Effector memory CD4-positive, alpha-beta T cell (primary cell): Measurements from ENCODE around the gene CLMN.

Experiments
- DNase-seq, 3 donors: peaks; one replicate each; pipeline ENCODE4 v3.0.0-alpha.2; 2020
- H3K27ac ChIP-seq: 2 replicates; pipeline ENCODE4 v1.7.0; 2013; ENCODE audit warnings: mild to moderate bottlenecking, low read length, moderate library complexity; ENCODE audit not compliant: insufficient read depth, poor library complexity, severe bottlenecking
- H3K27me3 ChIP-seq: replicated peaks from 2 replicates; pipeline ENCODE4 v1.7.0; 2013; ENCODE audit warnings: mild to moderate bottlenecking, low read length; ENCODE audit not compliant: insufficient read depth, control insufficient read depth, poor library complexity, severe bottlenecking
- H3K36me3 ChIP-seq: 2 replicates; pipeline ENCODE4 v1.7.0; 2013; ENCODE audit warnings: mild to moderate bottlenecking, low read length, moderate library complexity; ENCODE audit not compliant: control insufficient read depth, insufficient read depth
- H3K4me1 ChIP-seq: 2 replicates; pipeline ENCODE4 v1.7.0; 2013; ENCODE audit warnings: low read length, mild to moderate bottlenecking; ENCODE audit not compliant: control insufficient read depth, insufficient read depth, poor library complexity, severe bottlenecking
- H3K4me3 ChIP-seq: 2 replicates; pipeline ENCODE4 v1.7.0; 2013; ENCODE audit warnings: low read length, low read depth, mild to moderate bottlenecking; ENCODE audit not compliant: insufficient read depth, poor library complexity, severe bottlenecking
- H3K9me3 ChIP-seq: 2 replicates; pipeline ENCODE4 v1.7.0; 2013; ENCODE audit warnings: mild to moderate bottlenecking, low read length, moderate library complexity; ENCODE audit not compliant: control insufficient read depth

CLMN gene

DNA sequence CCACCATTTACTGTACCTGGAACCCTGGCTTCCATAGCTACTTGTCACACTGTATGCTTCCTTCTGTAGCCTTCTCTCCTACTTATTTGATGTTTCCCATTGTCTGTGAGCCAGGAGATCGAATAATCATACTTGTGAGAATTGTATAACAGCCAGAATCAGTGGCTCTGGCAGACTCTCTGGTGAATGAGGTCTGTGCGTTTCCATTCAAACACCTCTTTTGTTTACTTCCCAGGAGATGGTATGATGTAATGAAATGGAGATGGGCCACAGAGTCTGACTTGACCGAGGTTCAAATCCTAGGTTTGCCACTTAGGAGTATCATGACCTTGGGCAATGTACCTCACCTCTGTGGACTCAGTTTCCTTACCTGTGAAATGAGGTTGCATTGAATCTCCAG is 35.7 kb upstream of the CLMN start:
- Histone ChIP-seq H3K36me3 (no peaks in the 10 kb centered on the region), H3K4me1 (no peaks in the 10 kb centered on the region), H3K27ac (no peak overlapping the region), H3K27me3 (peaks cover 2% of the 10 kb centered on the region), H3K4me3 (no peak overlapping the region), H3K9me3 (no peaks in the 10 kb centered on the region)
- DNase-seq: no peak

DNA sequence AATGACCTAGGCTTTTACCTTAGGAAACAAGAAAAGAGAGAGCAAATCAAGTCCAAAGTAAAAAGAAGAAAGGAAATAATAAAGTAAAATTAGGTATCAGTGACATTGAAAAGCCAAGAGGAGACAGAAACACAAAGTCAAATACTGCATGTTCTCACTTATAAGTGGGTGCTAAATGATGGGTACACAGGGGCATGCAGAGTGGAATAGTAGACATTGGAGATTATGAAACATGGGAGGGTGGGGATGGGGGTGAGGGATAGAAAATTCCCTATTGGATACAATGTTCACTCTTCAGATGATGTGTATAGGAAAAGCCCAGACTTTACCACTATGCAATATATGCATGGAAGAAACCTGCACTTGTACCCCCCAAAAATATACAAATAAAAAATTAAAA is 35.1 kb upstream of the CLMN start:
- no peaks in the 10 kb centered on the region for H3K9me3 ChIP-seq
- H3K36me3 ChIP-seq: no peaks in the 10 kb centered on the region
- H3K27ac ChIP-seq: no peak overlapping the region
- DNase-seq: no peak
- no peaks in the 10 kb centered on the region for H3K4me1 ChIP-seq
- H3K27me3 ChIP-seq: no peaks in the 10 kb centered on the region
- no peak overlapping the region for H3K4me3 ChIP-seq

DNA sequence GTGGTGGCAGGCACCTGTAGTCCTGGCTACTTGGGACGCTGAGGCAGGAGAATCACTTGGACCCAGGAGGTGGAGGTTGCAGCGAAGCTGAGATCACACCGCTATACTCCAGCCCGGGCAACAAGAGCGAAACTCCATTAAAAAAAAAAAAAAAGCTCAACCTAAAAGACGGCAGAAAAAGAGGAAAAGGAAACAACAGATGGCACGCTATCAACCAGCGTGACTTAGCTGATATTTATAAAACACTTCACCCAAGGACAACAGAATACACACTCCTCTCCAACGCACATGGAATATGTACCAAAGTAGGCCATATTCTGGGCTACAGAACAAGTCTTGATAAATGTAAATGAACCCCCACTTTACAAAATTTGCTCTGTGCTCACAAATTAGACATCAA is 34.0 kb upstream of the CLMN start:
- H3K9me3 ChIP-seq: no peaks in the 10 kb centered on the region
- no peak for DNase-seq
- no peak overlapping the region for H3K27ac ChIP-seq
- no peaks in the 10 kb centered on the region for H3K4me1 ChIP-seq
- H3K27me3 ChIP-seq: no peaks in the 10 kb centered on the region
- H3K36me3 ChIP-seq: no peaks in the 10 kb centered on the region
- H3K4me3 ChIP-seq: no peak overlapping the region

DNA sequence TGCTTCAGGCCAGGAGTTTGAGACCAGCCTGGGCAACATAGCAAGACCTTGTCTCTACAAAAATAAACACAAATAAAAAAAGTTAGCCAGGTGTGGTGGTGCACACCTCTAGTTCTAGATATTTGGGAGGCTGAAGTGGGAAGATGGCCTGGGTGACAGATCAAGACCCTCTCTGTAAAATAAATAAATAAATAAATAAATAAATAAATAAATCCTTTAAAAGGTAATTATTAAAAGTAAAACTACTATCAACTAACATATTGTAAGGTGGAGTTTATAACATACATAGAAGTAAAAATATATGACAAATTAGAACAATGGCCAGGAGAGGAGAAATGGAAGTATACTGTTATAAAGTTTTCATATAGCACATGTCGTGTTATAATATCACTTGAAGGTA is 33.3 kb upstream of the CLMN start:
- H3K4me3 ChIP-seq: no peak overlapping the region
- no peak for DNase-seq
- H3K27ac ChIP-seq: no peak overlapping the region
- no peaks in the 10 kb centered on the region for H3K9me3 ChIP-seq
- H3K36me3 ChIP-seq: no peaks in the 10 kb centered on the region
- H3K4me1 ChIP-seq: no peaks in the 10 kb centered on the region
- H3K27me3 ChIP-seq: no peaks in the 10 kb centered on the region

DNA sequence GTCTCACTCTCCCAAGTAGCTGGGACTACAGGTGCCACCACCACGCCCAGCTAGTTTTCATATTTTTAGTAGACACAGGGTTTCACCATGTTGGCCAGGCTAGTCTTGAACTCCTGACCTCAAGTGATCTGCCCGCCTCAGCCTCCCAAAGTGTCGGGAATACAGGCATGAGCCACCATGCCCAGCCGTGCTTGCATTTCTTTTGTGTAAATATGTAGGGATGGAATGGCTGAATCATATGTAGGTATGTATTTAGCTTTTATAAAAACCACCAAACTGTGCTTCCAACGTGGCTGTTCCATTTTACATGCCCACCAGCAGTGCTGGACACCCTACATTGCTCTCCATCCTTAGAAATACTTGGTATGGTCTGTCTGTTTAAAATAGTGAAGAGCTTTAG is 32.8 kb upstream of the CLMN start:
- Histone ChIP-seq H3K27ac (no peak overlapping the region), H3K27me3 (no peaks in the 10 kb centered on the region), H3K4me3 (no peak overlapping the region), H3K4me1 (no peaks in the 10 kb centered on the region), H3K9me3 (no peaks in the 10 kb centered on the region), H3K36me3 (no peaks in the 10 kb centered on the region)
- no peak for DNase-seq

DNA sequence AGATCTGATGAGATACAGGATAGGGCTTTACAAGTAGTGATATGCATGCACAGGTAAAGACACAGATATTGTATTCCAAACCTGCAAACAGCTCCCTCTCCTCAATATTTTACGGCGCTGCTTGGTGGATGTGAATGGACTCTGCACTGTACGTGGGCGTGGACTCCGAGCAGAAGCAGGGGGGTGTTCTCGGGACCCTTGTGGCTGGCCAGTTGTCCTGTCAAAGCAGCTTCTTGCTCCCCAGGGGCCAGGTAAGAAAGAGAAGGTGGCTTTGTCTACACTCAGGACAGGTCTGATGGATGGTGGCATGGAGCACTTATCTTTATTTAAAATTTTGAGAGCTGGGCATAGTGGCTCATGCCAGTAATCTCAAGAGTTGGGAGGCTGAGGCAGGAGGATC is 29.5 kb upstream of the CLMN start:
- Histone ChIP-seq H3K27ac (no peak overlapping the region), H3K27me3 (no peaks in the 10 kb centered on the region), H3K4me1 (no peaks in the 10 kb centered on the region), H3K36me3 (no peaks in the 10 kb centered on the region), H3K4me3 (no peak overlapping the region), H3K9me3 (no peaks in the 10 kb centered on the region)
- DNase-seq: no peak

DNA sequence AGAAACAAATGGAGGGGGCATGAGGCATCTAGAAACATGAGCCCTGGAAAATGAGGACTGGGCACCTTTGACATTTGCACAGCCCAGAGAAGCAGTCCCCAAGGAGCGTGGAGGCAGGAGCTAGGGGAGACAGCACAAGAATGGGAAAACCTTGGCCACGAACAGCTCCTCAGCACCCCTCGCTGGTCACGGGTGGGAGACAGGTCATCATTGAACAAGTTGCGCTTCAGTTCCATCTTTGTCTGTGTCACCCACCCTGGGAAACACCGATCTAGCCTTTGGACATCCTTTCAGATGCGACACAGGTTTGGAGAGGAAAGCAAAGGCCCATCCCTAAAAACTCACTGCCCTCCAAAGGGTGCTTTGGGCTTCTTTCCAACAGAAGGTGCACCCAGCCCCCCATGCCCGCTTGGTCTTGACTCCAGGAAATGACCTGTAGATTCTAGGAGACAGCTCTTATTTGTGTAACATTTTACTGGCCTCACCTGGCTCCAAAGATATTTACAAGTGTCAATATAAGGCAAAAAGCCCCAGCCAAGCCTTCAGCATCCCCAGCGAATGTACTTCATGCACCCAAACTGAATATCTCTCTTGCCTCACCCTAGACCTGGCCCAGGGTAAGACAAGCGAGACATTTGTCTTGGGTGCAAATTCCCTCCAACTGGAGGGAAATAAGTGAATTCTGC is 28.8 kb upstream of the CLMN start:
- H3K27me3 ChIP-seq: no peaks in the 10 kb centered on the region

DNA sequence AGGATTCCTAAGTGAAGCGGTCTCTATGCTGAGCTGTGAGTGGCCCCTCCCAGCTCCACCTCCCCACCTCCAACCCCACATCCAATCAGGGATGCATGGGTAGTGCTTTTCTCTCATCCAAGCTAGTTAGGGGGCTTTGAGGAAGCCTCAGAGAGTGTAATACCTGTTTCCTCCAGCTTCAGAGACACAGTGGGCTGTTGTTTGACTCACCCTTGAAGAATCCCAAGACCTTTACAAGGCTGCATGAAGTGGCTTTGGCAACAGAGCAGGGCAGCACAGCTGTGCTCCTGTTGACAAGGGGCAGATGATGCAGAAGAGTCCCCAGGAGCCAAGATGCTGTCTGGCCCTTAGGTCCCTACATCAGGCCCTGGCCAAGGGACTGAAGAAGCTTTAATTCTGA is 27.1 kb upstream of the CLMN start:
- Histone ChIP-seq H3K9me3 (no peaks in the 10 kb centered on the region), H3K4me1 (no peaks in the 10 kb centered on the region)
- DNase-seq: no peak

More for the DNA sequence above, 28.8 kb upstream of the CLMN start:
- Histone ChIP-seq H3K36me3 (no peaks in the 10 kb centered on the region), H3K4me1 (no peaks in the 10 kb centered on the region), H3K27ac (no peak overlapping the region), H3K9me3 (no peaks in the 10 kb centered on the region), H3K4me3 (no peak overlapping the region)
- DNase-seq: no peak

DNA sequence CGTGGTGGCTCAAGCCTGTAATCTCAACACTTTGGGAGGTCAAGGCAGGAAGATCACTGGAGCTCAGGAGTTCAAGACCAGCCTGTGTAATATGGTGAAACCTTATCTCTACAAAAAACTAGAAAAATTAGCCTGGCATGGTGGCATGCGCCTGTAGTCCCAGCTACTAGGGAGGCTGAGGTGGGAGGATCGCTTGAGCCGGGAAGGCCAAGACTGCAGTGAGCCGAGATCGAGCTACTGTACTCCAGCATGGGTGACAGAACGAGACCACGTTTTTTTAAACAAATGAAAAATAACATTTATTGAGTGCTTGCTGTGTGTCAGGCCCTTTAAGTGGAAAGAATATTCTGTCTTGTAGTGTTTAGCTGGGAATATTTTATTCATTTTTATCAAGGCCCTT is 26.6 kb upstream of the CLMN start:
- H3K27me3 ChIP-seq: no peaks in the 10 kb centered on the region
- no peaks in the 10 kb centered on the region for H3K36me3 ChIP-seq
- no peak for DNase-seq
- H3K9me3 ChIP-seq: no peaks in the 10 kb centered on the region
- H3K4me3 ChIP-seq: no peak overlapping the region
- no peaks in the 10 kb centered on the region for H3K4me1 ChIP-seq
- H3K27ac ChIP-seq: no peak overlapping the region

More for the DNA sequence above, 27.1 kb upstream of the CLMN start:
- H3K4me3 ChIP-seq: no peak overlapping the region
- H3K27me3 ChIP-seq: no peaks in the 10 kb centered on the region
- H3K36me3 ChIP-seq: no peaks in the 10 kb centered on the region
- no peak overlapping the region for H3K27ac ChIP-seq

DNA sequence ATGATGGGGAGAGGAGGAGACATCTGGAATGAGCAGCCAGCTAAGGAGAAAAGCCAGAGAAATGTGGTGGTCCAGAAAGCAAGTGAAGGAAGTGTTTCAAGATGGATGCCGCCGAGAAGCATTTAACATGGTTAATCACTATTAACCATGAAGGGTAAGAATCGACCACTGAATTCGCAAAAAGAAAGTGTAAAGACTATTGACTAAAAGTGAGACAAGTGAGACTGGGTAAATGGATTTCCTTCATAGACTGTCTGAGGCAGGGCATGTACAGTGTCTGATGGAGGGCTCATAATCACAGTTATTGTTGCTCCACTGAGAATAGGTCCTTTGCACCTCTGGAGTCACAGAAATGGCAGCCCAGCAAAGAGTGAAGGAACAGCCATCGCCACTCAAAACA is 25.3 kb upstream of the CLMN start:
- DNase-seq: no peak
- H3K27ac ChIP-seq: no peak overlapping the region
- no peaks in the 10 kb centered on the region for H3K4me1 ChIP-seq
- no peaks in the 10 kb centered on the region for H3K27me3 ChIP-seq
- H3K4me3 ChIP-seq: no peak overlapping the region
- no peaks in the 10 kb centered on the region for H3K9me3 ChIP-seq
- no peaks in the 10 kb centered on the region for H3K36me3 ChIP-seq
